Tibial nerve (tissue), 4 donors: ENCODE data around the gene CRACR2A. TPM values are rescaled to one million over a fixed set of nuclear protein-coding genes. Genes with fewer than 3 reads are reported as not detected.

Source experiments
- DNase-seq, 2 donors: peaks; one replicate each; pipeline ENCODE4 v3.0.0-alpha.2; 2019; ENCODE audit warnings: low spot score in 2 of 2
- H3K27ac ChIP-seq, 4 donors: fragments of 200-600 bp; sonication (generic) in 3 of 4; one replicate each; pipeline ENCODE4 v1.5.1; 2017 to 2019; ENCODE audit warnings: mild to moderate bottlenecking in 1 of 4
- H3K27me3 ChIP-seq, 2 donors: fragments of 200-600 bp; sonication (generic) in 1 of 2; one replicate each; pipeline versions ENCODE4 v1.5.1 to v1.6.0; 2017 to 2019
- H3K36me3 ChIP-seq, 3 donors: fragments of 200-600 bp; sonication (generic); one replicate each; pipeline ENCODE4 v1.5.1; 2018 to 2019
- H3K4me1 ChIP-seq, 4 donors: fragments of 200-600 bp; sonication (generic) in 3 of 4; one replicate each; pipeline ENCODE4 v1.5.1; 2017 to 2019
- H3K4me3 ChIP-seq, 4 donors: fragments of 200-600 bp; sonication (generic) in 3 of 4; one replicate each; pipeline ENCODE4 v1.5.1; 2017 to 2019; ENCODE audit warnings: mild to moderate bottlenecking in 1 of 4, moderate library complexity in 1 of 4
- H3K9me3 ChIP-seq, 4 donors: fragments of 200-600 bp; sonication (generic) in 3 of 4; one replicate each; pipeline ENCODE4 v1.5.1; 2017 to 2019
- CTCF ChIP-seq, 5 experiments: fragments of 200-600 bp in 3 of 5; fragments of 450-650 bp in 2 of 5; sonication (generic) in 3 of 5; IDR thresholded peaks; one replicate each; pipeline ENCODE4 v1.5.1; 2016 to 2019; ENCODE audit warnings: antibody characterized with exemption in 5 of 5, mild to moderate bottlenecking in 3 of 5, moderate library complexity in 2 of 5
- EP300 ChIP-seq, 2 donors: sonication (generic); formaldehyde crosslinking; IDR thresholded peaks; one replicate each; pipeline ENCODE4 v1.6.1; 2017; ENCODE audit warnings: antibody characterized with exemption in 2 of 2, mild to moderate bottlenecking in 1 of 2
- POLR2A ChIP-seq, 2 donors: fragments of 450-650 bp; IDR thresholded peaks; one replicate each; pipeline ENCODE4 v1.6.1; 2017; ENCODE audit warnings: antibody characterized with exemption in 2 of 2, mild to moderate bottlenecking in 2 of 2, moderate library complexity in 2 of 2
- WGBS, 2 donors: methylation state at CpG; one replicate each; pipeline ENCODE4 v1.1.5; 2018; 5-methylcytosine and 5-hydroxymethylcytosine counted together
- total RNA-seq, 4 donors: library from RNA; depleted of rRNA; stranded (reverse); fragments of >200 nt; gene quantifications; one replicate each; pipeline ENCODE4 v1.1.0, GENCODE V29; 2016

CRACR2A gene
- total RNA-seq, 4 donors from 2014 or later, result 2.6 to 6.3 (median 4.2) TPM

GRCh38 chr12:3747976-3748619, 4.8 kb downstream of the CRACR2A start:
- DNase-seq, result no peak

GRCh38 chr12:3747543-3747942, 5.4 kb downstream of the CRACR2A start:
- Histone ChIP-seq H3K27me3 (peaks cover 0 to 4% of the 10 kb centered on the region in 2 donors), H3K4me3 (no peak overlapping the region), H3K9me3 (peaks cover 0 to 8% (median 0%) of the 10 kb centered on the region in 4 donors), H3K27ac (no peak overlapping the region), H3K36me3 (peaks cover 0 to 13% (median 0%) of the 10 kb centered on the region in 3 donors), H3K4me1 (peaks cover 0 to 15% (median 0%) of the 10 kb centered on the region in 4 donors)
- no peak for TF ChIP-seq POLR2A (IDR thresholded peaks at IDR 0.05)
- TF ChIP-seq EP300 (IDR thresholded peaks at IDR 0.05), result no peak
- TF ChIP-seq CTCF (IDR thresholded peaks at IDR 0.05), result no peak
- WGBS, 2 donors, result 72 to 81% methylated on average over 6 of the region's 6 CpGs
- DNase-seq, result no peak

More at GRCh38 chr12:3747976-3748619, 4.8 kb downstream of the CRACR2A start:
- no peak overlapping the region for H3K27ac ChIP-seq
- 48 to 49% methylated on average over 5 of the region's 5 CpGs for WGBS, 2 donors
- peaks cover 0 to 13% (median 0%) of the 10 kb centered on the region in 3 donors for H3K36me3 ChIP-seq
- no peak for TF ChIP-seq EP300 (IDR thresholded peaks at IDR 0.05)
- no peak for TF ChIP-seq CTCF (IDR thresholded peaks at IDR 0.05)
- TF ChIP-seq POLR2A (IDR thresholded peaks at IDR 0.05), result no peak
- H3K27me3 ChIP-seq, result peaks cover 0 to 8% of the 10 kb centered on the region in 2 donors
- peaks cover 0 to 21% (median 2%) of the 10 kb centered on the region in 4 donors for H3K4me1 ChIP-seq
- H3K4me3 ChIP-seq, result no peak overlapping the region
- peaks cover 0 to 8% (median 0%) of the 10 kb centered on the region in 4 donors for H3K9me3 ChIP-seq

DNA sequence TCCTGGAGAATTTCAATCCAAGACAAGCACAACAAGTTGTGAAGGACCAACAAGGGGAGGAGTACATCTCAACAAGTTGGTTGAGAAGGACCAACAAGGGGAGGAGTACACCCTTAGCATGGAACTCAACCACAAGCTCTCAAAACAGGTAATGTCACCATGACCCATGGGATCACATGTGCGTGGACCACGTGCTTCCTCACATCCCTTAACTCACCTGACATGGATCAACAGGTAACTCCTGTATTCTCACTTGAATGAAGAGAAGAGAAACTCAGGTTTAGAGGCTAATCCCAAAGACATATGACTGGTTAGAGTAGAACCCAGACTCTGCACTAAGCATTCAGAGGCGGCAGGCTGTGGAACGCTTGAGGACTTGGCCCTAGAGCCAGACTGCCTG, 6.2 kb downstream of the CRACR2A start:
- 92 to 98% methylated on average over 4 of the region's 4 CpGs for WGBS, 2 donors
- no peak for DNase-seq
- TF ChIP-seq EP300 (IDR thresholded peaks at IDR 0.05) (no peak), CTCF (IDR thresholded peaks at IDR 0.05) (no peak), POLR2A (IDR thresholded peaks at IDR 0.05) (no peak)

DNA sequence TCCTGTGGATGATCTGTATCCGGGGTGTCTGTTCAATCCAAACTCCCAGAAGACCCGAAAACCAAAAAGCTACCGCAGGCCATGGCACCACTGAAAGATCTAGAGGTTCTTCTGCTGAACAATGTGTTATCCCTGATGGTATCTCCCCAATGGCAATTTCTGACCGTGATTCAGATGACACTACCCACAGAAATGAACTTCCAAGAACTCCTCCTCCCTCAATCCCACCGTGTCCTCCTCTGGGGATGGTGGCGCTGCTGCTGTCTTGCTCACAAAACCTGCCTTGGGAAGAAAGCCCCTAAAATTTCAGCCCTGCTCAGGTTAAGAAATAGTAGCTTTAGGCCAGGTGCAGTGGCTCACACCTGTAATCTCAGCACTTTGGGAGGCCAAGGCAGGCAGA, 7.8 kb downstream of the CRACR2A start:
- no peaks in the 10 kb centered on the region for H3K27me3 ChIP-seq
- H3K9me3 ChIP-seq, result peaks cover 0 to 8% (median 0%) of the 10 kb centered on the region in 4 donors
- no peak overlapping the region for H3K27ac ChIP-seq
- no peak overlapping the region for H3K4me3 ChIP-seq
- peaks cover 0 to 7% (median 0%) of the 10 kb centered on the region in 4 donors for H3K4me1 ChIP-seq
- TF ChIP-seq CTCF (IDR thresholded peaks at IDR 0.05) (no peak), POLR2A (IDR thresholded peaks at IDR 0.05) (no peak), EP300 (IDR thresholded peaks at IDR 0.05) (no peak)
- peaks cover 0 to 13% (median 0%) of the 10 kb centered on the region in 3 donors for H3K36me3 ChIP-seq
- 88 to 89% methylated on average over 6 of the region's 6 CpGs for WGBS, 2 donors
- DNase-seq, result no peak

More for the DNA sequence above, 6.2 kb downstream of the CRACR2A start:
- Histone ChIP-seq H3K4me1 (peaks cover 0 to 7% (median 0%) of the 10 kb centered on the region in 4 donors), H3K9me3 (peaks cover 0 to 8% (median 0%) of the 10 kb centered on the region in 4 donors), H3K27me3 (no peaks in the 10 kb centered on the region), H3K27ac (no peak overlapping the region), H3K36me3 (peaks cover 0 to 13% (median 0%) of the 10 kb centered on the region in 3 donors), H3K4me3 (no peak overlapping the region)

- H3K36me3 ChIP-seq, result peaks cover 0 to 13% (median 0%) of the 10 kb centered on the region in 3 donors
- H3K4me3 ChIP-seq, result no peak overlapping the region
- TF ChIP-seq CTCF (IDR thresholded peaks at IDR 0.05), result no peak
- no peak for TF ChIP-seq POLR2A (IDR thresholded peaks at IDR 0.05)
- TF ChIP-seq EP300 (IDR thresholded peaks at IDR 0.05), result no peak
- H3K9me3 ChIP-seq, result peaks cover 0 to 8% (median 0%) of the 10 kb centered on the region in 4 donors
- H3K27me3 ChIP-seq, result no peaks in the 10 kb centered on the region
- DNase-seq, result no peak
- 60 to 69% methylated on average over 6 of the region's 6 CpGs for WGBS, 2 donors
- peaks cover 0 to 7% (median 0%) of the 10 kb centered on the region in 4 donors for H3K4me1 ChIP-seq
- H3K27ac ChIP-seq, result no peak overlapping the region
These were observed 8.5 kb downstream of the CRACR2A start for GRCh38 chr12:3744229-3744901.
